HCT116 (cell line): Measurements from ENCODE around the gene DNTT. TPM values are rescaled to one million over a fixed set of nuclear protein-coding genes. Genes with fewer than 3 reads are reported as not detected.

Source experiments
- ATAC-seq: fragments of 200-7000 bp; cut with Tn5 transposase; 2 replicates; pipeline ENCODE4 v1.9.1; 2020; ENCODE audit warnings: mild to moderate bottlenecking, moderate library complexity
- BruUV-seq: library from RNA; stranded (reverse); fragments of 400-500 nt; replicated peaks from 2 replicates; lab custom pipeline; 2021; lab: Mats Ljungman, UMichigan
- CTCF ChIA-PET: fragments of 300-600 bp; sonication (Branson Sonifier 250); formaldehyde crosslinking; loops from one replicate; lab custom pipeline; 2021; ENCODE audit warnings: antibody characterized with exemption; lab: Charles Lee
- POLR2A ChIA-PET: fragments of 300-600, 350-600 bp; sonication (Branson Sonifier 250); formaldehyde crosslinking; loops from one replicate; lab custom pipeline; 2021; ENCODE audit warnings: antibody characterized with exemption; lab: Charles Lee
- RAD21 ChIA-PET, 2 experiments: fragments of 300-600 bp; sonication (Branson Sonifier 250); formaldehyde crosslinking; loops; one replicate each; lab custom pipeline; 2023; ENCODE audit warnings: low total read pairs in 2 of 2; ENCODE audit not compliant: uncharacterized antibody in 2 of 2, unreplicated experiment in 2 of 2, low non-redundant PET in 1 of 2; lab: Charles Lee
- DNase-seq: peaks from one replicate; pipeline ENCODE4 v3.0.0-alpha.2; 2010; ENCODE audit warnings: low read depth, low spot score
- H2AFZ ChIP-seq: fragments of 200-600 bp; shearing (Covaris generic), sonication (generic); 2 replicates; pipeline ENCODE4 v1.6.1; 2017; ENCODE audit warnings: low read depth, mixed run types, mixed read lengths, antibody characterized with exemption, low read length; ENCODE audit not compliant: poor library complexity, severe bottlenecking
- H3K27ac ChIP-seq: 2 replicates; pipeline ENCODE4 v1.5.1; 2012; ENCODE audit warnings: low read depth, low read length
- H3K27me3 ChIP-seq: fragments of 200-600 bp; sonication (generic); 2 replicates; pipeline ENCODE4 v1.6.1; 2016; ENCODE audit warnings: mixed run types, low read length, mixed read lengths; ENCODE audit not compliant: insufficient read depth
- H3K36me3 ChIP-seq, 2 experiments: fragments of 200-500 bp in 1 of 2; fragments of 200-600 bp in 1 of 2; sonication (Bioruptor generic) in 1 of 2; sonication (generic) in 1 of 2; 2 replicates each; pipeline versions ENCODE4 v1.5.1 to v1.6.1; 2014 to 2016; ENCODE audit warnings: low read length in 2 of 2, inconsistent platforms in 1 of 2, mixed read lengths in 1 of 2, mixed run types in 1 of 2; ENCODE audit not compliant: insufficient read depth in 2 of 2, control insufficient read depth in 1 of 2
- H3K4me1 ChIP-seq, 2 experiments: fragments of 200-600 bp in 1 of 2; sonication (generic) in 1 of 2; 2 replicates each; pipeline versions ENCODE4 v1.5.1 to v1.6.1; 2012 to 2017; ENCODE audit warnings: low read length in 2 of 2, inconsistent platforms in 1 of 2, mild to moderate bottlenecking in 1 of 2, mixed read lengths in 1 of 2, mixed run types in 1 of 2, moderate library complexity in 1 of 2; ENCODE audit not compliant: insufficient read depth in 2 of 2, control insufficient read depth in 1 of 2
- H3K4me2 ChIP-seq: fragments of 200-600 bp; sonication (generic); 2 replicates; pipeline ENCODE4 v1.6.1; 2017; ENCODE audit warnings: mixed run types, low read length, mixed read lengths
- H3K4me3 ChIP-seq, 2 experiments: fragments of 200-600 bp in 1 of 2; sonication (generic) in 1 of 2; replicated peaks in 1 of 2; 2 replicates each; pipeline ENCODE4 v1.5.1; 2011 to 2016; ENCODE audit warnings: low read length in 2 of 2, control low read depth in 1 of 2, low read depth in 1 of 2, mild to moderate bottlenecking in 1 of 2, mixed read lengths in 1 of 2, mixed run types in 1 of 2
- H3K79me2 ChIP-seq: fragments of 200-600 bp; sonication (generic); 2 replicates; pipeline ENCODE4 v1.6.1; 2017; ENCODE audit warnings: mild to moderate bottlenecking, mixed run types, low read length, moderate library complexity, mixed read lengths; ENCODE audit not compliant: insufficient read depth
- H3K9ac ChIP-seq: fragments of 200-600 bp; sonication (generic); 2 replicates; pipeline ENCODE4 v1.6.1; 2016; ENCODE audit warnings: low read length, mixed read lengths
- H3K9me2 ChIP-seq: fragments of 200-600 bp; sonication (generic), shearing (Covaris generic); 2 replicates; pipeline ENCODE4 v1.6.1; 2017; ENCODE audit warnings: mixed run types, mild to moderate bottlenecking, moderate library complexity; ENCODE audit not compliant: insufficient read depth
- H3K9me3 ChIP-seq, 2 experiments: fragments of 200-500 bp in 1 of 2; fragments of 200-600 bp in 1 of 2; sonication (Bioruptor generic) in 1 of 2; sonication (generic) in 1 of 2; 2 replicates each; pipeline ENCODE4 v1.6.1; 2014 to 2017; ENCODE audit warnings: low read length in 2 of 2, mixed read lengths in 2 of 2, inconsistent platforms in 1 of 2, low read depth in 1 of 2, mild to moderate bottlenecking in 1 of 2, mixed run types in 1 of 2, moderate library complexity in 1 of 2; ENCODE audit not compliant: control insufficient read depth in 1 of 2, insufficient read depth in 1 of 2
- H4K20me1 ChIP-seq: fragments of 200-600 bp; sonication (generic), shearing (Covaris generic); 2 replicates; pipeline ENCODE4 v1.6.1; 2017; ENCODE audit warnings: mixed run types, mild to moderate bottlenecking, moderate library complexity; ENCODE audit not compliant: insufficient read depth
- CEBPB ChIP-seq: IDR thresholded peaks from 2 replicates; pipeline ENCODE4 v1.6.1; 2012; ENCODE audit warnings: low read depth
- EGR1 ChIP-seq: IDR thresholded peaks from 2 replicates; pipeline ENCODE4 v1.6.1; 2012; ENCODE audit warnings: low read depth
- FOSL1 ChIP-seq: IDR thresholded peaks from 2 replicates; pipeline ENCODE4 v1.6.1; 2012; ENCODE audit warnings: low read depth
- POLR2AphosphoS5 ChIP-seq: IDR thresholded peaks from 2 replicates; pipeline ENCODE4 v1.6.1; 2011; ENCODE audit warnings: mild to moderate bottlenecking, low read depth, low read length, moderate library complexity
- RAD21 ChIP-seq: IDR thresholded peaks from 2 replicates; pipeline ENCODE4 v1.6.1; 2012; ENCODE audit warnings: low read depth, mild to moderate bottlenecking
- ZNF274 ChIP-seq: fragments of 200-500 bp; sonication (Bioruptor generic); IDR thresholded peaks from 2 replicates; pipeline ENCODE4 v1.6.1; 2014; ENCODE audit warnings: mild to moderate bottlenecking, low read depth, low read length, inconsistent platforms
- intact Hi-C: fragments of 100-400 bp; cut with micrococcal nuclease; formaldehyde crosslinking; loops from 2 replicates; pipeline ENCODE4 v1.10.0; 2022
- total RNA-seq: library from RNA; stranded (reverse); gene quantifications from one replicate; pipeline ENCODE4 v1.2.1, GENCODE V29; 2021; ENCODE audit not compliant: unreplicated experiment
- TF ChIP-seq, protein P1 (sequence below): IDR thresholded peaks from 2 replicates; pipeline ENCODE4 v1.6.1; 2011; ENCODE audit warnings: mild to moderate bottlenecking, low read length, moderate library complexity; ENCODE audit not compliant: insufficient replicate concordance; ENCODE audit errors: extremely low read depth

Gene DNTT
- total RNA-seq, 1 experiment from 2014 or later: not detected

DNA sequence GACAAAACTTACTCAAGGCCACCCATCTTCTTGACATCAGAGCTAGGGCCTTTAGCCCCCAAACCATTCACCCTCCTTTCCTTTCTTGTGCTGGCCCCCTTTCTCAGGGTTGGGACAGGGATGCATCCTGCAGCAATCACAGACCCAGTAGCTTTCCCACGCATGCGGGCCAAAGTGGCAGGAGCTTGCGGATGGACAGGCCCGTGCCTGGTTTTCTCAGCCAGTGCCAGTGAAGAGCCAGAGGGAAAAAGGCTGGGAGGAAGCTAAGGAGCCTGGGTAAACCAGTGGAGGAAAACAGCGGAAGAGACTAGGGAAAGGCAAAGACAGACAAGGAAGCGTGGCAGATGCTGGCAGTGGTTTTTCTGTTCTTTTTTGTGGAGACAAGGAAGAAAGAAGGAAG lies 27.8 kb upstream of the DNTT start (continued):
- TF ChIP-seq CEBPB (no peak), FOSL1 (no peak), ZNF274 (no peak), RAD21 (no peak), POLR2AphosphoS5 (no peak)

DNA sequence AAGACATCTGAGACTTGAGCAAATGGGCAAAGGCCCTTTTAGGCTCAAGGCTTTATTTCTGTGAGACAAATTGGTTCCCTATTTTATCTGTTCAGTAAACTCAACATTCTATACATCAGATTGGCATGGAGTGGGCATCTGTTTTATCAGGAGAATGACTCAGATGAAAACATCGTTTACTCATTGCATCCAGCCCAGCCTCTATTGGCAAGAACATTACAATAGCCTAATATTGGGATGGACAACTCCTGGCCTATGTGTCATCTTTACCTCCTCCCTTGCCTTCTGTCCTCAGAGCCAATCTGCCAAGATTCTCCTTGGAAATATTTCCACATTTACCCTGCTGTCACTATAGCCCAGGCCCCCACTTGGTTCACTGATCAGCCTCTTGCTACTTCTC lies 27.4 kb upstream of the DNTT start:
- Histone ChIP-seq H3K9me3 (no peaks in the 10 kb centered on the region), H2AFZ (no peak overlapping the region), H3K9ac (no peak overlapping the region), H3K4me1 (peaks cover 0 to 7% of the 10 kb centered on the region in 2 experiments; a peak in 2 of 4 replicates), H3K9me2 (no peaks in the 10 kb centered on the region), H3K27ac (no peak overlapping the region), H4K20me1 (no peaks in the 10 kb centered on the region), H3K36me3 (no peaks in the 10 kb centered on the region), H3K4me3 (no peak overlapping the region), H3K79me2 (no peaks in the 10 kb centered on the region), H3K27me3 (no peaks in the 10 kb centered on the region), H3K4me2 (no peak overlapping the region)
- intact Hi-C loops: no loop called here
- CTCF ChIA-PET: no interaction called here
- no peak for DNase-seq
- RAD21 ChIA-PET: no interaction called here
- no peak for ATAC-seq
- no peak for TF ChIP-seq CEBPB
- TF ChIP-seq, protein P1, sequence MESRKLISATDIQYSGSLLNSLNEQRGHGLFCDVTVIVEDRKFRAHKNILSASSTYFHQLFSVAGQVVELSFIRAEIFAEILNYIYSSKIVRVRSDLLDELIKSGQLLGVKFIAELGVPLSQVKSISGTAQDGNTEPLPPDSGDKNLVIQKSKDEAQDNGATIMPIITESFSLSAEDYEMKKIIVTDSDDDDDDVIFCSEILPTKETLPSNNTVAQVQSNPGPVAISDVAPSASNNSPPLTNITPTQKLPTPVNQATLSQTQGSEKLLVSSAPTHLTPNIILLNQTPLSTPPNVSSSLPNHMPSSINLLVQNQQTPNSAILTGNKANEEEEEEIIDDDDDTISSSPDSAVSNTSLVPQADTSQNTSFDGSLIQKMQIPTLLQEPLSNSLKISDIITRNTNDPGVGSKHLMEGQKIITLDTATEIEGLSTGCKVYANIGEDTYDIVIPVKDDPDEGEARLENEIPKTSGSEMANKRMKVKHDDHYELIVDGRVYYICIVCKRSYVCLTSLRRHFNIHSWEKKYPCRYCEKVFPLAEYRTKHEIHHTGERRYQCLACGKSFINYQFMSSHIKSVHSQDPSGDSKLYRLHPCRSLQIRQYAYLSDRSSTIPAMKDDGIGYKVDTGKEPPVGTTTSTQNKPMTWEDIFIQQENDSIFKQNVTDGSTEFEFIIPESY: no peak
- no peak for TF ChIP-seq EGR1
- no TSS peak for BruUV-seq
- POLR2A ChIA-PET: no interaction called here
